ENCODE measurements around the gene DNAI2.
A peak's percentile ranks its signal among the peaks of the same experiment; 100 is the strongest.

Gene DNAI2

GRCh38 chr17:74307984-74308773 is 34.1 kb downstream of the DNAI2 start:
- DNase-seq = no peak

GRCh38 chr17:74309902-74310301 is 35.9 kb downstream of the DNAI2 start:
- no peak for DNase-seq

GRCh38 chr17:74314877-74315276 is 40.8 kb downstream of the DNAI2 start:
- no peak for DNase-seq

- no peak for DNase-seq
Observed at GRCh38 chr17:74316220-74316619, 42.2 kb downstream of the DNAI2 start.

DNA sequence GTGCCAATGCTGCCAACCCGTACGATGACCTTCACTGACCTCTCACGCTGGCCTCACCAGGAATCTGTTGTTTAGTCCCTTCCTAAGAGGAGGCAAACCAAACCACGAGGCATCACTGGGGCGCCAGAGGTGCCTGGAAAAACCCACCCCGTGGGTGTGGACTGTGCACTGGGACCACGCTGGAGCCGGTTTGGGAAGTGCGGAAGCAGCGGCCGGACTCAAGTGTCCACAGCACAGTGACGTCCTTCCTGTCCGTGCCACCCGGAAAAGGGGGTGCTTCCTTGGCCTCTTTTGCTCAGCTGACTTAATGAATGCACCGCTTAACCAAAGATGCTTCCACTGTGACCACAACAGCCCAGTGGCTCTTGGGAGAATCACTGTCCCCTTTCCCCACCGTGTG is 43.0 kb downstream of the DNAI2 start:
- DNase-seq = no peak

DNA sequence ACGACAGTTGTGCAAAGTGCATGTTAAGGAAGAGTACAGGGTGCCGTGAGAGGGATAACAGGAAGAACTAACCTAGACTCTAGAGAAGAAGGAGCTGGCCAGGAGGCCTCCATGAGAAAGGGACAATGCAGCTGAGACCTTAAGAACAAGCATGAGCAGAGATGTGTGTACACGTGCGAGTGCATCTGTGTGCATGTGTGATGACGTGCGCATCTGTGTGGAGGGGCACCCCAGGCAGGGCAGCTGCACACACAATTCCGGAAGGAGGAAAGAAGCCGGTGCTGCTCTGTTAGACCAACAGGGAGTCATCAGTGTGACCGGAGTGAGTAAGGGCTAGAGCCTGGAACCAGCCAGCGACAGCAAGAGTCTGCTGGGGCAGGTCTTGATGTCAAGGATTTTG is 44.4 kb downstream of the DNAI2 start:
- DNase-seq = no peak

DNA sequence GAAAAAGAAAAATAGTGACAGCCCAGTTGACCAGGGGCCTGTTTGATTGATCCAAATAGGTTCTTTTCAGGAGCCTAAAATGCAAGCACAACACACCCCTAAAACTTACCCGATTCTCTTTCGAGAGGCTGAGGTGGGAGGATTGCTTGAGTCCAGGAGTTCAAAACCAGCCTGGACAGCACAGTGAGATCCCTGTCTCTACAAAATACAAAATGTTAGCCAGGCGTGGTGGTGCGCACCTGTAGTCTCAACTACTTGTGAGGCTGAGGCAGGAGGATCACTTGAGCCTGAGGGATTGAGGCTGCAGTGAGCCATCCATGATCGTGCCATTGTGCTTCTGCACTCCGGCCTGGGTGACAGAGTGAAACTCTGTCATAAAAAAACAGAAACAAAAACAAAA is 50.5 kb downstream of the DNAI2 start:
- DNase-seq = no peak

GRCh38 chr17:74325376-74325742 is 51.3 kb downstream of the DNAI2 start:
- no peak for DNase-seq

DNA sequence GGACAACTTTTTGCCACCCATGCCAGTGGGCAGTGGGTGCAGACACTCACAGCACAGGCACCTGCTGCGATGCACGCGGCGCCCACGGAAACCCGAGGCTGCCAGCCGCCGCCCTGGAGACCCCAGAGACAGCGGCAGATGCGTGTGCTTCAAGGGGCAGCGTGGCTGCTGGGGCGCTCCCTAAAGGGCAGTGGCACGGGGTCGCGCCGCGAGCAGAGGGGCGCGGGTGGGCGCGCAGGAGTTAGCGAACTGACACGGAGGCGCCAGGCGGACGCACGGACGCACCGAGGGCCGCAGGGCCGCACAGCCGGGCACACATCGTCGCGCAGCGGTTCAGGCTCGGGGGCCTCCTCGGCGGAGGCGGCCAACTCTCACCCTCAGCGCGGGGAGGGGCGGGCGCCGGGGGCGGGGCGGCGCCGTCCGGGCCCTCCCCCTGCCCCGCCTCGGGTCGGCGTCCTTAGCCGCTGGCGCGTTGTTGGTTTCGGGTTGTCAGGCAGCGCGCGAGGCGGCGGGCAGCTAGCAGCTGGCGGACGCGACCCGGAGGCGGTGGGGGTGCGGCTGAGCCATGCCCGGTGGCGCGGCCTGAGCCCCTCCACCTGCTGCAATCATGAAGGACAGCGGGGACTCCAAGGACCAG is 51.8 kb downstream of the DNAI2 start, which contains the start of gene KIF19:
Gene KIF19, plus strand, starts transcription at position 484 of the 637 bp plus-strand sequence. Its CDS starts 124 bp downstream, at position 608.
- peak; percentile 38 to 72 for DNase-seq

GRCh38 chr17:74326506-74326905 is 52.5 kb downstream of the DNAI2 start:
- no peak for DNase-seq

- DNase-seq = no peak
Observed at GRCh38 chr17:74328487-74328886, 54.5 kb downstream of the DNAI2 start.

- no peak for DNase-seq
Observed at GRCh38 chr17:74329378-74329777, 55.3 kb downstream of the DNAI2 start.

- DNase-seq = no peak
Observed at GRCh38 chr17:74330446-74330845, 56.4 kb downstream of the DNAI2 start.

GRCh38 chr17:74332017-74332650 is 58.1 kb downstream of the DNAI2 start:
- DNase-seq = no peak

DNA sequence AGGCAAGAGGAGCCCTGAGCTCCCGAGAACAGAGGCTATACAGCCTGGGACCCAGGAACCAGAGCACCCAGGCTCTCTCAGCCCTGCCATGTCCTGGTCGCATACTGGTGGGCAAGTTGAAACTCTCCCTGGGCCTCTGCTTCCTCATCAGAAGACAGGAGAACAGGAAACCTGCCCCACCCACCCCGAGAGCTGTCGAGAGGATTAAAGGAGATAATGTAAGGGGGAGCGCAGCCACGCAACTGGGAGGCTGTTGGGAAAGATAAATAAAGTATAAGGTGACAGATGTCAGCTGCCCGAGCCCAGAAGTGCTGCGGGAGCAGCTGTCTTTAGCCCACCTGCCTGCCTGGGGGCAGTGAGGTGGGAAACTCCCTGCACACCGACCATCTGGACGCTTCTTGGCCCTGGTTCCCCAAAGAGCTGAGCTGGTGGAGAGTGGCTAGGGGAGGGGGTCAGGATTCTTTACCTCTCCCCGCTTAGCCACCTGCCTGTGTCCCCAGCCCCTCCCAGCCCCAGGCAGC is 58.8 kb downstream of the DNAI2 start:
- DNase-seq = no peak

DNA sequence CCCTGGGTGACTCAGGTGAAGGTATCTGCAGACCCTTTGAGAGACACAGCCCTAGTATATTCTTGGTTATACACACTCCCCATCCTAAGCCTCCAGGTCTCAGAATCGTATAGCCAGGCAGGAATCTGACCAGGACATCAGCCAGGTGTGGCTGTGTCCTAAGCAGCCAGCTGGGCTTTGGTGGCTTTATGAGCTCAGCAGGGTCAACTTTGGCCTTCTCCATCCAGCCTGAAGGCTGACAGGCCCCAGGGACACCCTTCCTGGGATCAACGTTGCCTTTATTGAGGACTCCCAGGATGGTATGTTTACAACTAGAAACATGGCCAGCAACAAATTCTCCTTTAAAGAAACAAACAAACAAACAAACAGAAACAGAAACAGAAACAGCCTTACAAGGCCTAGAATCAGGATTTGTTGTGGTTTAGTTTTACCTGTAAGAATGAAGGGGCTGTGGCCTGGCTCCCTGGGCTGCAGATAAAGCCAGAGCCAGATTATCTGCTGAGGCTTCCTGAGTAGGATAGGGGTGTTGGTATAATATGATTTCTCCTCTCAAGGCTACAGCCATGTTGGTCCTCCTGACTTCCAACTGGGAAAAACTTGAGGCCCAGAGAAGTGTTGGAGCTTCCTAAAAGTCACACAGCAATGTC is 60.5 kb downstream of the DNAI2 start:
- DNase-seq = no peak

DNA sequence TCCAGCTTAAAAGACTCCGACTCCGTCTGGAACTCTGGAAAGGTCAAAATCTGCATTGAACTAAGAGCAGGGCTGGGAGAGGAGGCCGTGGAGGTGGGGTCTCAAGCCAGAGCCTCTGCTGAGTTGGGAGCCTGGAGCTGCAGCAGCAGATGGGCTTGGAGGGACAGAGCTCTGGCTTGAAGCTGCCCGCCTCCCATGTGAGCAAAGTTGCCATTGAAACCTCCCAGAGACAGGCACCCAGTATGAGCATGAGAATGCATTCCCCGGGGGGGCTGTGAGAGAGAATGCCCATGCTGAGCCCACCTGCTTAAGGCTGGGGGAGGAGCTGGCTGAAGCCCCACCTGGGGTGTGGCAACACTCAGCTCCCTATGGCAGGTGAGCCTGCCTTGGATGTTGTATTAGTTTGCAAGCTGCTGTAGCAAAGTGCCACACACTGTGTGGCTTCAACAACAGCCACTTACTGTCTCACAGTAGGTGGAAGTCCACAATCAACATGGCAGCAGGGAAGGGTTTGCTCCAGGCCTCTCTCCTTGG is 61.6 kb downstream of the DNAI2 start:
- no peak for DNase-seq

- DNase-seq = no peak
Observed at GRCh38 chr17:74336307-74336706, 62.3 kb downstream of the DNAI2 start.

DNA sequence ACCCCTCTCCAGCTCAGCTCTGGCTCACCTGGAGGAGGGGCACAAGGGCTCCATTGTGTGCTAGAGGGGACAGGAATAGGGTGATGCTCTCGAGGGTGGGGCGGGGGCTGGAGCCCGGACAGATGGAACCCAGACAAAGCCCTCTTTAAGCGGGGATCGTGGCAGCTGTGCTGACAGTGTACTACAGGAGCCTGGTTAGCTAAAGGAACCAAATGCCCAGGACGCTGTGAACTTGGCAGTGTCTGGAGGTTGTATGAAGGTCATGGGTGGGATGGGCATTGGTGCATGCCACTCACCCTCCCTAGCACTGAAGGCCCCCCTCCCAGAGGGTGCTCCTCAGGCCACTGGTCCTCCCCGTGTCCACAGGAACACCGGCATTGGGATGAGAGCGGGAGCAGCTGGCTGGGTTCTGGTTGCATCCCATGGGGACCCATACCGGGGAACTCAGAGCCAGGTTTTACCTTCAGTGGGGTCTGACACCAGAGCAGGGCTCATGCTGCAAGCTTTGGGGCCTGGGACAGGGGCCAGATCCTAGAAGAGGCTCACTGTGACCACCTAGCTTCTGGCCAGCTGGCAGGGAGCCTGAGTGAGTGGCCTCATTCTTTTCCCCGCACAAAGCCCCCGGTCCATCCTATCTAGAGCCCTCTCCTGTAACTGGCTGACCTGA is 63.9 kb downstream of the DNAI2 start:
- DNase-seq = no peak

GRCh38 chr17:74339537-74340195 is 65.6 kb downstream of the DNAI2 start:
- no peak for DNase-seq

DNA sequence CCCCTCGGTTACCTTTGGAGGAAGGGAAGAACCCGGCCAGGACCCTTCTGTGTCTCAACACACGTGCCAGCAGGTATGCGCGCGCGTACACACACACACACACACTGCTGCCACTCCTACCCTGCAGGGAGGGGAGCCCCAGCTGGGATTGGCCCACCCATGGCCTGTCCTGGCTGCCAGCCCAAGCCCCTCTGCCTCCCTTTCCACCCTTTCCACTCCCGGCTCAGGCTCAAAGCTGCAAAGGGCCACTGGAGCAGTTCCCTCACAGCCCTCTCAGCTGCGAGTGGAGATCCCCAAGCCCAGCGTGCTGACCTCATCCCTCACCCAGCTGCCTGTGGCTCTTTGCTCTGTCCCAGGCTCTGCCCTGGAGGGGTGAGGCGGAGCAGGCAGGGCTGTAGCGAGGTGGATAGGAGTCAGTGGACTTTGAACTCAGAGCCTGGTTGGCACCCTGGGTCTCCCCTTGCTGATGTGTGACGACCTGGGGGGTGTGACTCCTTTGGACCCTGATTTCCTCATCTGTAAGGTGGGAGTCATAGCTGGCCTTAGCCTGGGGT is 66.5 kb downstream of the DNAI2 start:
- DNase-seq = no peak

GRCh38 chr17:74342224-74342623 is 68.2 kb downstream of the DNAI2 start:
- no peak for DNase-seq

Measured in CD4-positive, alpha-beta T cell treated with Interferon alpha-2 for 1 hour (primary cell).